Measurements from ENCODE around the gene CDC16.
"Not testable (repeated sequence)": the region's sequence is repeated elsewhere in the genome, so short reads cannot be mapped to it uniquely, and the experiment has no call there.

CDC16 gene

GRCh38 chr13:114249077-114249476 is 14.4 kb downstream of the CDC16 start:
- no peak for DNase-seq (ENCODE audit: extremely low read depth, insufficient read length)
- H3K4me3 ChIP-seq (replicated peaks; ENCODE audit: low read depth, low read length): no peak overlapping the region
- H3K27me3 ChIP-seq (replicated peaks; ENCODE audit: control insufficient read depth, insufficient read depth, low read length): no peaks in the 10 kb centered on the region
- TF ChIP-seq CTCF (IDR thresholded peaks at IDR 0.05; ENCODE audit: insufficient read depth, low read length, poor library complexity, severe bottlenecking): no peak
- H3K36me3 ChIP-seq (ENCODE audit: control insufficient read depth, insufficient read depth, low read length): peaks cover 7% of the 10 kb centered on the region

GRCh38 chr13:114251639-114252440 is 17.1 kb downstream of the CDC16 start:
- H3K27me3 ChIP-seq (replicated peaks; ENCODE audit: control insufficient read depth, insufficient read depth, low read length); DNase-seq (ENCODE audit: extremely low read depth, insufficient read length); H3K4me3 ChIP-seq (replicated peaks; ENCODE audit: low read depth, low read length); H3K36me3 ChIP-seq (ENCODE audit: control insufficient read depth, insufficient read depth, low read length): not testable (repeated sequence)

- DNase-seq (ENCODE audit: extremely low read depth, insufficient read length): no peak
- Histone ChIP-seq H3K36me3 (ENCODE audit: control insufficient read depth, insufficient read depth, low read length) (peaks cover 7% of the 10 kb centered on the region), H3K4me3 (replicated peaks; ENCODE audit: low read depth, low read length) (no peak overlapping the region), H3K27me3 (replicated peaks; ENCODE audit: control insufficient read depth, insufficient read depth, low read length) (no peaks in the 10 kb centered on the region)
- no peak for TF ChIP-seq CTCF (IDR thresholded peaks at IDR 0.05; ENCODE audit: insufficient read depth, low read length, poor library complexity, severe bottlenecking)
Observed at GRCh38 chr13:114256547-114256946, 21.9 kb downstream of the CDC16 start.

GRCh38 chr13:114257014-114257413 is 22.3 kb downstream of the CDC16 start:
- H3K36me3 ChIP-seq (ENCODE audit: control insufficient read depth, insufficient read depth, low read length): peaks cover 7% of the 10 kb centered on the region
- H3K4me3 ChIP-seq (replicated peaks; ENCODE audit: low read depth, low read length): no peak overlapping the region
- no peaks in the 10 kb centered on the region for H3K27me3 ChIP-seq (replicated peaks; ENCODE audit: control insufficient read depth, insufficient read depth, low read length)
- no peak for DNase-seq (ENCODE audit: extremely low read depth, insufficient read length)
- TF ChIP-seq CTCF (IDR thresholded peaks at IDR 0.05; ENCODE audit: insufficient read depth, low read length, poor library complexity, severe bottlenecking): no peak

- no peak for DNase-seq (ENCODE audit: extremely low read depth, insufficient read length)
- Histone ChIP-seq H3K27me3 (replicated peaks; ENCODE audit: control insufficient read depth, insufficient read depth, low read length) (no peaks in the 10 kb centered on the region), H3K36me3 (ENCODE audit: control insufficient read depth, insufficient read depth, low read length) (peaks cover 11% of the 10 kb centered on the region), H3K4me3 (replicated peaks; ENCODE audit: low read depth, low read length) (no peak overlapping the region)
- TF ChIP-seq CTCF (IDR thresholded peaks at IDR 0.05; ENCODE audit: insufficient read depth, low read length, poor library complexity, severe bottlenecking): no peak
Observed at GRCh38 chr13:114258589-114258988, 23.9 kb downstream of the CDC16 start.

GRCh38 chr13:114259374-114259773 is 24.7 kb downstream of the CDC16 start:
- no peak for DNase-seq (ENCODE audit: extremely low read depth, insufficient read length)
- H3K36me3 ChIP-seq (ENCODE audit: control insufficient read depth, insufficient read depth, low read length): peaks cover 11% of the 10 kb centered on the region
- no peak overlapping the region for H3K4me3 ChIP-seq (replicated peaks; ENCODE audit: low read depth, low read length)

More at GRCh38 chr13:114259374-114259773, 24.7 kb downstream of the CDC16 start:
- TF ChIP-seq CTCF (IDR thresholded peaks at IDR 0.05; ENCODE audit: insufficient read depth, low read length, poor library complexity, severe bottlenecking): no peak
- no peaks in the 10 kb centered on the region for H3K27me3 ChIP-seq (replicated peaks; ENCODE audit: control insufficient read depth, insufficient read depth, low read length)
